Endodermal cell (in vitro differentiated cells): Measurements from ENCODE around the gene AIM2. TPM values are rescaled to one million over a fixed set of nuclear protein-coding genes. Genes with fewer than 3 reads are reported as not detected.

Source experiments
- DNase-seq: peaks from one replicate; pipeline ENCODE4 v3.0.0-alpha.2; 2017
- H3K27ac ChIP-seq: 2 replicates; pipeline ENCODE4 v1.5.1; 2013; ENCODE audit warnings: mild to moderate bottlenecking, low read depth, low read length, moderate library complexity
- H3K27me3 ChIP-seq: 2 replicates; pipeline ENCODE4 v1.6.1; 2013; ENCODE audit warnings: mild to moderate bottlenecking, low read length, moderate library complexity; ENCODE audit not compliant: insufficient read depth, control insufficient read depth, poor library complexity, severe bottlenecking
- H3K36me3 ChIP-seq: 2 replicates; pipeline ENCODE4 v1.7.0; 2013; ENCODE audit warnings: mild to moderate bottlenecking, low read length, moderate library complexity; ENCODE audit not compliant: control insufficient read depth, insufficient read depth
- H3K4me1 ChIP-seq: one replicate; pipeline ENCODE4 v1.7.0; 2013; ENCODE audit warnings: low read length; ENCODE audit not compliant: control insufficient read depth, insufficient read depth
- H3K4me3 ChIP-seq: 2 replicates; pipeline ENCODE4 v1.5.1; 2013; ENCODE audit warnings: mild to moderate bottlenecking, low read length, moderate library complexity
- H3K9ac ChIP-seq: 2 replicates; pipeline ENCODE4 v1.6.1; 2013; ENCODE audit warnings: mild to moderate bottlenecking, low read length, moderate library complexity; ENCODE audit not compliant: poor library complexity, severe bottlenecking; ENCODE audit errors: extremely low read depth
- H3K9me3 ChIP-seq: 2 replicates; pipeline ENCODE4 v1.6.1; 2013; ENCODE audit warnings: mild to moderate bottlenecking, low read length, moderate library complexity; ENCODE audit not compliant: control insufficient read depth
- H3K27ac Mint-ChIP-seq: 2 replicates; pipeline ENCODE4 v1.8.0; 2020; ENCODE audit warnings: mixed read lengths
- H3K27me3 Mint-ChIP-seq: 2 replicates; pipeline ENCODE4 v1.8.0; 2021; ENCODE audit warnings: mild to moderate bottlenecking, mixed read lengths; ENCODE audit not compliant: insufficient read depth
- H3K36me3 Mint-ChIP-seq: 2 replicates; pipeline ENCODE4 v1.8.0; 2020; ENCODE audit warnings: low read depth, mixed read lengths
- H3K4me1 Mint-ChIP-seq: 2 replicates; pipeline ENCODE4 v1.8.0; 2020; ENCODE audit warnings: mixed read lengths
- H3K4me3 Mint-ChIP-seq: 2 replicates; pipeline ENCODE4 v1.8.0; 2020; ENCODE audit warnings: mild to moderate bottlenecking, moderate library complexity, mixed read lengths
- H3K9me3 Mint-ChIP-seq: 2 replicates; pipeline ENCODE4 v1.8.0; 2020; ENCODE audit warnings: mild to moderate bottlenecking, mixed read lengths
- WGBS, 2 experiments: methylation state at CpG; one replicate each; pipeline versions ENCODE4 v1.1.5 to v1.1.7; 2013; ENCODE audit warnings: missing lambda C conversion rate in 2 of 2, mixed read lengths in 1 of 2; ENCODE audit not compliant: insufficient coverage in 1 of 2, insufficient read length in 1 of 2; 5-methylcytosine and 5-hydroxymethylcytosine counted together
- total RNA-seq, 2 donors: library from RNA; stranded (reverse); fragmentation: NEBNext Ultra II Directional in 1 of 2; extraction: Animal tissue kit (Norgen Biotek cat#: 25700) in 1 of 2; gene quantifications; 2 replicates in 1 of 2; 3 replicates in 1 of 2; pipeline ENCODE4 v1.2.1, GENCODE V29; 2021
- TF ChIP-seq, protein P1 (sequence below): fragments of 200-600 bp; sonication (generic); conservative IDR thresholded peaks from 2 replicates; pipeline ENCODE4 v1.5.0; 2021; ENCODE audit warnings: antibody characterized with exemption, mild to moderate bottlenecking

AIM2 gene
- total RNA-seq, 2 donors from 2014 or later, result 2.0 to 4.2 TPM

DNA sequence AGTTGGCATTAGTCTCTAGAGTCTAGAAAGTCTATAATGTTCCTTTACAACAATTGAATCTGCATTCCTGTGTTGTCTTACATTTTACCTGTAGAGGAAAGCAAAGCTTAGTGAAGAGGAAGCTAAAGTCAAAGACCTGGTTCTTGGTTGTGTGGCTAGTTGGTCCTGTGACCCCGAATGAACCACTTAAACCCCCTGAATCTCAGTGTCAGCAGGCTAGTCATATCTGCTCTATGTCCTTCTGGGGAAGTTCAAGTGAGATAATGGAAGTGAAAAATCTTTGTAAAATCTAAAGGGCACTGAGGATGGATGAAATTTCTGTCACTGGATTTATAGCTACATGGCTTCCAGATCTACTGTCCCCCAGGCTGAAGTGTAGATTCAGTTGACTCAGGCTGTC lies 24.0 kb upstream of the AIM2 start:
- Histone ChIP-seq H3K4me1 (no peaks in the 10 kb centered on the region), H3K4me3 (no peak overlapping the region), H3K27ac (no peak overlapping the region), H3K36me3 (no peaks in the 10 kb centered on the region), H3K9me3 (no peaks in the 10 kb centered on the region), H3K9ac (no peak overlapping the region), H3K27me3 (no peaks in the 10 kb centered on the region)
- no peaks in the 10 kb centered on the region for H3K9me3 Mint-ChIP-seq
- H3K4me3 Mint-ChIP-seq, result no peak overlapping the region
- WGBS, 2 experiments, result 90% methylated on average over 1 of the region's 1 CpG; no CpG with 5 or more reads in 1 of the 2 experiments
- no peaks in the 10 kb centered on the region for H3K27me3 Mint-ChIP-seq
- DNase-seq, result no peak
- TF ChIP-seq, protein P1, sequence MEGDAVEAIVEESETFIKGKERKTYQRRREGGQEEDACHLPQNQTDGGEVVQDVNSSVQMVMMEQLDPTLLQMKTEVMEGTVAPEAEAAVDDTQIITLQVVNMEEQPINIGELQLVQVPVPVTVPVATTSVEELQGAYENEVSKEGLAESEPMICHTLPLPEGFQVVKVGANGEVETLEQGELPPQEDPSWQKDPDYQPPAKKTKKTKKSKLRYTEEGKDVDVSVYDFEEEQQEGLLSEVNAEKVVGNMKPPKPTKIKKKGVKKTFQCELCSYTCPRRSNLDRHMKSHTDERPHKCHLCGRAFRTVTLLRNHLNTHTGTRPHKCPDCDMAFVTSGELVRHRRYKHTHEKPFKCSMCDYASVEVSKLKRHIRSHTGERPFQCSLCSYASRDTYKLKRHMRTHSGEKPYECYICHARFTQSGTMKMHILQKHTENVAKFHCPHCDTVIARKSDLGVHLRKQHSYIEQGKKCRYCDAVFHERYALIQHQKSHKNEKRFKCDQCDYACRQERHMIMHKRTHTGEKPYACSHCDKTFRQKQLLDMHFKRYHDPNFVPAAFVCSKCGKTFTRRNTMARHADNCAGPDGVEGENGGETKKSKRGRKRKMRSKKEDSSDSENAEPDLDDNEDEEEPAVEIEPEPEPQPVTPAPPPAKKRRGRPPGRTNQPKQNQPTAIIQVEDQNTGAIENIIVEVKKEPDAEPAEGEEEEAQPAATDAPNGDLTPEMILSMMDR, result no peak
- H3K36me3 Mint-ChIP-seq, result no peaks in the 10 kb centered on the region
- no peak overlapping the region for H3K27ac Mint-ChIP-seq
- no peaks in the 10 kb centered on the region for H3K4me1 Mint-ChIP-seq

DNA sequence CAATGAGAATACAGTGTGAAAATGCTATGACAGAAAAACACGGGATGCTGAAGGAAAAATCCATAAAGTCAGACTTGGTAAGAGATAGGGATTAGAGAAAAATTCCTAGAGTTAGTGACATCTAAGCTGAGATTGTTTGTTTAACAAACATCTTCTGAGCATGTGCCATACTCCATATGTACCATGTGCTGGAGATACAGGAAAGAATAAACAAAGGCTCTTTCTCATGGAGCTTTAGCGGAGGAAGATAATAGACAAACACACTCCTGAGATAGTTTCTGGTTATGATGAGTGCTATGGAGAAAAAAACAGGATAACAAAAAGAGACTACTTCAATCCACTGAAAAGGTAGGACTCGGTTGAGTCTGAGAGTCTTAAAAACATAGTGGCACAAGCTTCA lies 22.0 kb upstream of the AIM2 start:
- Mint-ChIP-seq H3K4me3 (no peak overlapping the region), H3K27ac (no peak overlapping the region), H3K9me3 (no peaks in the 10 kb centered on the region), H3K36me3 (no peaks in the 10 kb centered on the region), H3K27me3 (no peaks in the 10 kb centered on the region), H3K4me1 (no peaks in the 10 kb centered on the region)
- Histone ChIP-seq H3K36me3 (no peaks in the 10 kb centered on the region), H3K4me3 (no peak overlapping the region), H3K4me1 (no peaks in the 10 kb centered on the region), H3K9ac (no peak overlapping the region), H3K9me3 (no peaks in the 10 kb centered on the region), H3K27me3 (no peaks in the 10 kb centered on the region), H3K27ac (no peak overlapping the region)
- no peak for DNase-seq
- 94 to 96% methylated on average over 2 to 3 of the region's 3 CpGs for WGBS, 2 experiments
- TF ChIP-seq, protein P1, result no peak

DNA sequence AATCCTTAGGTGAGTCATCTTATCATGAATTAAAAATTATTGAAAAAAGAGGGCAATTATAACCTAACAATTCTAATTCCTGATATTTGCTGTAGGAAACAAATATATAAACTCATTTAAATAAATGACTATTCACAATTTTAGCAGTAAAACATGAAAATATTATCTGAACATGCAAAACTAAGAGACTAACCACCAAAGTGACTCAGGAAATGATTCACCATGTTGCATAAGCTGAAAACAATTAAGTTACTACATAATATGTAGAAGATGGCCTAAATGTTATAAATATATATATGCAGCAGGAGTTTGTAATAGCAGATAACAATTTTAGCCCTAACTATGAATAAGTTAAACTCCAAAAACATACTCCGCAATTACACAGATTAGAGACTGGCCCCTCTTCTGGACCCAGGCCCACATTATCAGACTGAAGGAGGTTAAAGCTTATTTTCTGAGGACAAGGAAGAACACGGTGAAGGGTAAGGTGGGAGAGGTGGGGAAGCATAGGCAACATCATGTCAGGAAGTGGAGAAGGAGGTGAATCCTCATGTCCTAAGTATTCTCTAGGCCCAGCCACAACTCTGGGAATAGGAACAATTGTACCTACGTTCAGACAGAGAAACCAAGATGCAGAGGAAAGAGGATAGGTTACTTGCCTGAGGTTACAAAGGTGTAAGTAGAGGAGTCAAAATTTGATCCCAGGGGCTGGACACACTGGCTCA lies 15.6 kb upstream of the AIM2 start:
- H3K27ac Mint-ChIP-seq, result no peak overlapping the region
- WGBS, 2 experiments, result 64 to 89% methylated on average over 1 to 3 of the region's 3 CpGs
- H3K27ac ChIP-seq, result no peak overlapping the region

More for the DNA sequence above, 15.6 kb upstream of the AIM2 start:
- Mint-ChIP-seq H3K36me3 (no peaks in the 10 kb centered on the region), H3K4me1 (no peaks in the 10 kb centered on the region), H3K9me3 (no peaks in the 10 kb centered on the region), H3K27me3 (no peaks in the 10 kb centered on the region), H3K4me3 (no peak overlapping the region)
- H3K4me1 ChIP-seq, result no peaks in the 10 kb centered on the region
- TF ChIP-seq, protein P1, result no peak
- H3K4me3 ChIP-seq, result no peak overlapping the region
- H3K9me3 ChIP-seq, result no peaks in the 10 kb centered on the region
- H3K36me3 ChIP-seq, result no peaks in the 10 kb centered on the region
- no peaks in the 10 kb centered on the region for H3K27me3 ChIP-seq
- H3K9ac ChIP-seq, result no peak overlapping the region
- no peak for DNase-seq
